ENCODE results near the gene PDE6A. TPM values are rescaled to one million over a fixed set of nuclear protein-coding genes. Genes with fewer than 3 reads are reported as not detected.

The PDE6A gene
- 0.48 TPM for total RNA-seq

DNA sequence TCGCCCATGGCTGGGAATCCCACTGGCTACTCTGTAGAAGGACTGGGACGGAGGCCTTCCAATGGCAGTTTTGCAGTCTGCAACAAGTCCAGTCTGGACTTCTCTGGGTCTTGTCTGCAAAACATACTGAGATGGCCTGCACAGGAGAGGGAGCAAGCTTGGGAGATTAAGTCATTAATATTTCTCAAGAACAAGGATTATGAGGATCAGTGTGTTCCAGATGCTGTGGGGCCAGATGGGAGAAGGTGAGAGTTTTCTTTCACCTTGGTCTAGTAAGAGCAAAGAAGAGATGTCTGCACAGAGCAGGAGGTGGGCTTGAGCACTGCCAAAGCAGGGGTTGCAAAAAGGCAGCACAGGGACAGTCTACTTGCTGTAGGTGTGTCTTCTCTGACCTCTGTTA lies at the start of gene PDE6A:
Gene PDE6A (minus strand): TSS at position 128 of the 400 bp plus-strand sequence. CDS start 120 bp downstream, at position 8.
- ATAC-seq = peak; percentile 56

DNA sequence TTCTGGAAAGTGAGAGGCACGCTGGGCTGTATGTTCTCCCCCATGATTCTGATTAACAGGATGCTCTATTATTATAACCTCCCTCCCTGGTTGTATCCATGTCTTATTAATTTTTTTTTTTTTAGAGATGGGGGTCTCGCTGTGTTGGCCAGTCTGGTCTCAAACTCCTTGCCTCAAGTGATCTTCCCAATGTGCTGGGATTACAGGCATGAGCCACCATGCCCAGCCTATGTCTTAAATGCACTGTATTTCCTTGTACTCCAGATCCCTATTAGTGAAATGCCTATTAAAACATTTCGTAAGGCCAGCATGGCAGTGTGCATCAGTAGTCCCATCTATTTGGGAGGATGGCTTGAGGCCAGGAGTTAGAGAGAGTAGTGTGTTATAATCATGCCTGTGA lies 48.9 kb upstream of the PDE6A start:
- ATAC-seq = no peak

- peak; percentile 90 for ATAC-seq
Measured at GRCh38 chr5:149990518-149991376, 46.2 kb upstream of the PDE6A start.

GRCh38 chr5:149988126-149988525 lies 43.5 kb upstream of the PDE6A start:
- ATAC-seq = no peak

DNA sequence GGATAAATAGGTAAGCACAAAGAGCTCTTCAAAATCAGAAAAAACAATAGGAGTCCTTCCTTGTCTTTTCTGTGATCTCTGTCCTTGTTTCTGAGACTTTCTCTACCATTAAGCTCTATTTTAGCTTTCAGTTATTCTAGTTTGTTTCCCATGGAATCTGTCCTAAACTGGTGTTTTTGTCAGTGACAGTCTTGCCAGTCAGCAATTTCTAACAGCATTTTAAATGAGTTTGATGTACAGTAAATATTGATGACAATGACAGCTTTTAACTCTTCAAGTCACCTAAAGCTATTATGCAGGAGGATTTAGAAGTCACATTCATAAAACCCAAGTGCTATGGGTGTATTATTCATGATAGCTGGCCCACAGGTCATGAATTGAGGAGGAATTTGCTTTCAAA lies 37.9 kb upstream of the PDE6A start:
- ATAC-seq = no peak

- ATAC-seq = no peak
Measured at GRCh38 chr5:149981206-149981605, 36.6 kb upstream of the PDE6A start.

DNA sequence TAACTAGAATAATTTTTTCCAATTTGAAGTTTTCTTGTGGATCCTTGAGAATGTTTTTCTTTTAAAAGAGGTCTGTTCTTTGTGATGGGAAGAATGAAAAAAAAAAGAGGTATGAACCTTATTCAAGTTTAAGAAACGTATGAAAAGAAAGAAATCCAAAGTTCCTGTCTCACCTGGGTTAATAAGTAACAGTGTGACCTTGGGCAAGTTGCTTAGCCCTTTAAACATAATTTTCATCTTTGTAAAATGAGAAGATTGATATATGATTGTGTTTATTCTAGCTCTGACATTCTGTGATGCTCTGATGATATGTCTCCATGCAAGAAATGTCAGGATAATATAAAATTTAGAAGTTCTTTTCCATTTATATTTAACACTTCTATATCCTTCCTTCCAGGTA lies 35.3 kb upstream of the PDE6A start:
- no peak for ATAC-seq

GRCh38 chr5:149975409-149975808 lies 30.8 kb upstream of the PDE6A start:
- no peak for ATAC-seq

DNA sequence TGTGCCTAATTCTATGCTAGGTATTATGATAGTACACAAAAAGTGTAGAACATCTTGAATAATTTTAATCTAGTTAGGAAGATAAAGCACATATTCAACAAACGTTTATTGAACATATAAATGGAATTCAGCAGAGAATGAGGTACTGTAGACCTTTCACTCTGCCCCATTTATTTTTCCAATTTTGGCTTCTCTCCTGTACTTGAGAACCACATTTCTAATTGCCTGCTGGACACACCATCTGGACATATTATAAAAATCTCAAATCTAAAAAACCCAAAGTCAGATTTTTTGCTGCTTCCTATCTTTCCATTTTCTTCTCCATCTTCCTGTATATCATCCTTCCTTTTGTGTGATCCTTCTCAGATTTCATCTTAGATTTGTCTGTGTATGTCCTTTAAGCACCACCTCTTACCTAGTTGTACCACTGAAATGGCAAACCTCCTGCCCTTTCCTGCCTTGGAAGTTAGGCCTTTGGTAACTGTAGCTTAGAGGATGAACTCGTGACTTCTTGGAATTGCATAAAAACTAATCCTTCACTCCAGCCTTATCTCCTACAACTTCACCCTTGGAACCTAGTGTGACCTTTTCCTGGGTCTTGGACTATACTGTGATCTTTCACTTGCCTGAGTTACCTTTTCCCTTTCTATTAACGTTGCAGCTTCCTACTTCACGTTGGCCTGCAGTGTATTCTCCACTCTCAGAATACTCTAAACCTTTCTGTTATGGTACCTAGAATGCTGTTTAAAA lies 24.8 kb upstream of the PDE6A start:
- no peak for ATAC-seq

DNA sequence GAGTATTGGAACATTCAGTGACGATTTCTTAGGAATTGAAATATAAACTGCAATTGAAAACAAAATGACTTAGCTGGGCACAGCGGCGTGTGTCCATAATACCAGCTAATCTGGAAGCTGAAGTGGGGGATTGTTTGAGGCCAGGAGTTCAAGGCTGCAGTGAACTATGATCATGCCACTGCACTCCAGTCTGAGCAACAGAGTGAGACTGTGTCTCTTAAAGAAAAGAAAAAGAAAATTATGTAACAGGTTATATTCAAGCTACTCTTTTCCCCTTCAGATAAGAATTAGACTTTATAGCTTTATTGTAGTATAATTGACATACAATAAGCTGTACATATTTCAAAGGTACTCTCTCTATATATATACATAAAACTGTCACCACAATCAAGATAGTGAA lies 22.4 kb upstream of the PDE6A start:
- ATAC-seq = no peak

- no peak for ATAC-seq
Measured at GRCh38 chr5:149963729-149964128, 19.1 kb upstream of the PDE6A start.

GRCh38 chr5:149962601-149963300 lies 18.2 kb upstream of the PDE6A start:
- no peak for ATAC-seq

- ATAC-seq = no peak
Measured at GRCh38 chr5:149961957-149962409, 17.4 kb upstream of the PDE6A start.

GRCh38 chr5:149961186-149961685 lies 16.6 kb upstream of the PDE6A start:
- no peak for ATAC-seq

GRCh38 chr5:149960272-149961185 lies 15.9 kb upstream of the PDE6A start, which contains the start of gene SLC26A2:
Gene SLC26A2, plus strand, starts transcription at chr5:149960758. Its CDS starts 16,895 bp downstream, at chr5:149977653.
- peak; percentile 99 for ATAC-seq

DNA sequence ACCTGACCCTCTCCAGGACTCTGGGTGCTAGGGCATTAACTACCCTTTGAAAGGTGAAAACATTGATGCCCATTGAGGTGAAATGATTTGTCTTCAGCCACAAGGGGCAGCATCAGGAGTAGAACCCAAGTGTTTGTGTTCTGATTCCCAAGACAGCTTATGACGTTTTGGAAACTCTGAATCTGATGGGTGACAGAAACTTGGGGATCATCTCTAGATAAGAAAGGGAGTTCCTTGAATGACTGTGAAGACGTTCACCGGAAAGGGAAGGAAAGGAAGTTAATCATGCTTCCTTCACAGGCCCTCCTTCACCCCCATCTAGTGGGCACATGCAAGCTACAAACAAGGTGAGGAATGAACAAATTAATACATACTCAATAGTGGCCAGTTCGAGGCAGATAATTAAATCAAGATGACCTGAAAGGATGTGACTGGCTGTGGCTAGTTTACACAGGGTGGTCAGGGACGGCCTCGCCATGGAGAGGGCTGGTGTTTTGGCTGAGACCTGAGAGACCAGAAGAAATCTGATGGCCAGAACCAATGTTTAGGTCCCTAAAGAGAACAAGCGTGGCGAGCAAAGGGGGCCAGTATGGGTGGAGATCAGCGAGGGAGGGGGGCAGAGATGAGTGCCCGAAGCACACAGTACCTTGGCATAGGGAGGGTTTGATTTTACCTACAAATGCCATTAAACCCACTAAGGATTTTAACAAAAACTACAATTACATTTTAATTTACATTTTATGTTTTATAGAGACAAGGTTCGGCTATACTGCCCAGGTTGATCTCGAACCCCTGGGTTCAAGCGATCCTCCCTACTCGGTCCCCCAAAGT lies 15.0 kb upstream of the PDE6A start:
- peak; percentile 8 for ATAC-seq

GRCh38 chr5:149957855-149958254 lies 13.3 kb upstream of the PDE6A start:
- no peak for ATAC-seq

- ATAC-seq = no peak
Measured at GRCh38 chr5:149956685-149957084, 12.1 kb upstream of the PDE6A start.

GRCh38 chr5:149954798-149955197 lies 10.2 kb upstream of the PDE6A start:
- ATAC-seq = no peak

DNA sequence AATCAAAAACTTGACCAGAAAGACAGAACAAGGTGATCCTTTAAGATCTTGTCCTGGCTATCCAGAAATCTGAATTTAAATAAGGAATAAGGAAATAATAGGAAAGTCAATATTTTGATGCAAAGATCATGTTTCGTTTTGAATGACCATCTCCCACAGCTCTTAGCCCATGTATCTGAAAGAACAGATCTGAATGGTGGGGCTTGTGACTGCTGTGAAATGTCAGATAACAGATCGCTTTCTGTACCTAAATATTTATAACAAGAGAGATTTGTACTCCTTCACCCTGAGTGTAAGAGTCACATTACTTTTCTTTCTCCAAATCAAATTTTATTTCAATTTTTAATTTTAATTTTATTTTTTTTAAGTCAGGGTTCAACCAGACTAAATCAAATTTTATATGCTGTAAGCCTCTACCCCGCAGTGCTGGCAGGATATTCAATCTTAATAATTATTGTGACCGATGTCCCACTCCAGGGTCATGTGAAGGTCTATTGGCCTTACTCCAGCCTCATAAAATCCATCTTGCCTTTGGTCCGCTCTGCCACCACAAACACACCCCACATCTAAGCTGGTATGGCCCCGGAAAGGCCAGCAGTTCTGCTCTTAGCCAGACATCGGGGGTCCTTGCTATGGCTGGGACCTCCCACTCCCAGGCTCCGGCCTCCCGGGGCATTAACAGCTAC lies 9.0 kb upstream of the PDE6A start:
- ATAC-seq = no peak

Measured in esophagus mucosa (tissue), 1 donor.